ENCODE results near the gene G2E3. TPM values are rescaled to one million over a fixed set of nuclear protein-coding genes. Genes with fewer than 3 reads are reported as not detected.
"Not testable (repeated sequence)": the region's sequence is repeated elsewhere in the genome, so short reads cannot be mapped to it uniquely, and the experiment has no call there.

G2E3 gene
- total RNA-seq, 1 experiment from 2014 or later, result 34.1 TPM

DNA sequence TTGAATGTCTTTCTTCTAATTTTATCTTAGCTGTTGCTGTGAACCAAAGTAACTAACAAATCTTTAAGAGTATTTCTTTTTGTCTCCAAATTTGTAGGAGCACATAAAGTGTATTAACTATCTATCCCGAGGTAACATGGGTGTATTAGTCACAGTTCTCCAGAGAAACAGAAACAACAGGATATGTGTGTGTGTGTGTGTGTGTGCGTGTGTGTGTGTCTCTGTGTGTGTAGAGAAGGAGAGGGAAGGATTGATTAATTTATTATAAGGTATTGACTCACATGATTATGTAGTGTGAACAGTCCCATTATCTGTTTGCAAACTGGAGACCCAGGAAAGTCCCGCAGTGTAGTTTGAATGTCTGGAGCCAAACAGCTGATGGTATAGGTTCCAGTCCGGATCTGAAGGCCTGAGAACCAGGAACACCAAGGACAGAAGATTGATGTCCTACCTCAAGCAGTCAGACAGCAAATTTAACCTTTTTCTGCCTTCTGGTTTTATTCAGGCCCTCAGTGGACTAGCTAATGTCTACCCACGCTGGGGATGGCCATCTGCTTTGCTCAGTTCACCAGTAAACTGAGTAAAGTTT lies 14.4 kb downstream of the G2E3 start:
- ChIA-PET CTCF (interaction anchor here (0.6 to 1.6 kb wide), 2 partner anchors 12 to 197 kb away, joined by 3 to 8 read pairs; no protein-coding TSS in a partner anchor), POLR2A (interaction anchor here (0.7 to 1.4 kb wide), 7 partner anchors 8 to 55 kb away, joined by 3 to 11 read pairs (median 4); partner anchors contain the start of genes G2E3 and SCFD1)
- no peaks in the 10 kb centered on the region for H3K9me3 Mint-ChIP-seq (ENCODE audit: unreplicated experiment)
- no TSS peak for BruUV-seq (replicated peaks)
- H3K4me3 Mint-ChIP-seq (ENCODE audit: unreplicated experiment), result no peak overlapping the region
- no peaks in the 10 kb centered on the region for H3K27me3 Mint-ChIP-seq (ENCODE audit: insufficient read depth, unreplicated experiment)
- H3K4me1 Mint-ChIP-seq (ENCODE audit: insufficient read depth, unreplicated experiment), result peaks cover 52% of the 10 kb centered on the region
- intact Hi-C loops (cut with micrococcal nuclease), result no loop called here
- DNase-seq (ENCODE audit: unreplicated experiment), result peak; percentile 62
- peaks cover 5% of the 10 kb centered on the region for H3K36me3 Mint-ChIP-seq (ENCODE audit: insufficient read depth, unreplicated experiment)
- TF ChIP-seq, protein P1, sequence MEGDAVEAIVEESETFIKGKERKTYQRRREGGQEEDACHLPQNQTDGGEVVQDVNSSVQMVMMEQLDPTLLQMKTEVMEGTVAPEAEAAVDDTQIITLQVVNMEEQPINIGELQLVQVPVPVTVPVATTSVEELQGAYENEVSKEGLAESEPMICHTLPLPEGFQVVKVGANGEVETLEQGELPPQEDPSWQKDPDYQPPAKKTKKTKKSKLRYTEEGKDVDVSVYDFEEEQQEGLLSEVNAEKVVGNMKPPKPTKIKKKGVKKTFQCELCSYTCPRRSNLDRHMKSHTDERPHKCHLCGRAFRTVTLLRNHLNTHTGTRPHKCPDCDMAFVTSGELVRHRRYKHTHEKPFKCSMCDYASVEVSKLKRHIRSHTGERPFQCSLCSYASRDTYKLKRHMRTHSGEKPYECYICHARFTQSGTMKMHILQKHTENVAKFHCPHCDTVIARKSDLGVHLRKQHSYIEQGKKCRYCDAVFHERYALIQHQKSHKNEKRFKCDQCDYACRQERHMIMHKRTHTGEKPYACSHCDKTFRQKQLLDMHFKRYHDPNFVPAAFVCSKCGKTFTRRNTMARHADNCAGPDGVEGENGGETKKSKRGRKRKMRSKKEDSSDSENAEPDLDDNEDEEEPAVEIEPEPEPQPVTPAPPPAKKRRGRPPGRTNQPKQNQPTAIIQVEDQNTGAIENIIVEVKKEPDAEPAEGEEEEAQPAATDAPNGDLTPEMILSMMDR (IDR thresholded peaks at IDR 0.05; ENCODE audit: unreplicated experiment), result no peak
- H3K27ac Mint-ChIP-seq (ENCODE audit: low read depth, unreplicated experiment), result peak overlapping the region; percentile 92

DNA sequence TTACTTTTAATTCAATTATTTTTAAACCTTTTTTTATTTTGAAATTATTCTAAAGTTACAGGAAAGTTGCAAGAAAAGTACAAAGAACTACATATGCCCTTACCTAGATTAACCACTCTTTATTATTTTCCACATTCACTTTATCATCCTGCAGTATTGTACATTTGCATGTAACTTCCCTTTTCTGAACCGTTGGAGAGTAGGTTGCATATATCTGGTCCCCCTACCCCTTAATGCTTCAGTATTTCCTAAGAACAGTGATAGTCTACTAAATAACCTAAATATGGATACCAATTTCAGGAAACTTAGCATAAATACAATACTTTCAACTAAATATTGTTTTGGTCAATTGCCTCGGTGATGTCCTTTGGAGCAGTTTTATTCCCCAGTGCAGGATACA lies 15.0 kb downstream of the G2E3 start:
- ChIA-PET CTCF (interaction anchor here (0.6 to 1.1 kb wide), 3 partner anchors 37 to 352 kb away, joined by 3 read pairs; no protein-coding TSS in a partner anchor), POLR2A (interaction anchor here (1.0 to 1.3 kb wide), 2 partner anchors 7 to 37 kb away, joined by 4 to 5 read pairs; no protein-coding TSS in a partner anchor)
- Mint-ChIP-seq H3K4me3 (ENCODE audit: unreplicated experiment) (no peak overlapping the region), H3K27me3 (ENCODE audit: insufficient read depth, unreplicated experiment) (no peaks in the 10 kb centered on the region), H3K9me3 (ENCODE audit: unreplicated experiment) (no peaks in the 10 kb centered on the region), H3K27ac (ENCODE audit: low read depth, unreplicated experiment) (peak overlapping the region; percentile 92), H3K4me1 (ENCODE audit: insufficient read depth, unreplicated experiment) (peaks cover 50% of the 10 kb centered on the region), H3K36me3 (ENCODE audit: insufficient read depth, unreplicated experiment) (peaks cover 5% of the 10 kb centered on the region)
- no TSS peak for BruUV-seq (replicated peaks)
- intact Hi-C loops (cut with micrococcal nuclease), result no loop called here
- DNase-seq (ENCODE audit: unreplicated experiment), result no peak
- TF ChIP-seq, protein P1 (IDR thresholded peaks at IDR 0.05; ENCODE audit: unreplicated experiment), result no peak

DNA sequence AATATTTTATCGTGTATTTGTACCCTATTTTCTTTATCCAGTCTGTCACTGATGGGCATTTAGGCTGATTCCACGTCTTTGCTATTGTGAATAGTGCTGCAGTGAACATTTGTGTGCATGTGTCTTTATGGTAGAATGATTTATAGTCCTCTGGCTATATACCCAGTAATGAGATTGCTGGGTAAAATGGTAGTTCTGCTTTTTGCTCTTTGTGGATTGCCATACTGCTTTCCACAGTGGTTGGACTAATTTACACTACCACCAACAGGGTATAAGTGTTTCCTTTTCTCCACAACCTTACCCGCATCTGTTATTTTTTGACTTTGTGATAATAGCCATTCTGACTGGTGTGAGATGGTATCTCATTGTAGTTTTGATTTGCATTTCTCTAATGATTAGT lies 15.8 kb downstream of the G2E3 start:
- POLR2A ChIA-PET, result interaction anchor here (1.2 kb wide), 1 partner anchor 48 kb away, joined by 3 read pairs; the partner anchor contains the start of gene SCFD1
- not testable (repeated sequence) for BruUV-seq (replicated peaks)

DNA sequence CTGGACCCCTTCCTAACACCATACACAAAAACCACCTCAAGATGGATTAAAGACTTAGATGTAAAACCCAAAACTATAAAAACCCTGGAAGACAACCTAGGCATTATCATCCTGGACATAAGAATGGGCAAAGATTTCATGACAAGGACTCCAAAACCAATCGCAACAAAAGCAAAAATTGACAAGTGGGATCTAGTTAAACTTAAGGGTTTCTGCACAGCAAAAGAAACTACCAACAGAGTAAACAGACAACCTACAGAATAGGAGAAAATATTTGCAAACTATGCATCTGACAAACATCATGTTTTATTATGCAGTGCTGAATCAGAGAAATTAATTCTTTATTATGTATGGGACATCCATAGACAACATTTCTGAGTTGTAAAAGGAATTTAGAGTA lies 17.4 kb downstream of the G2E3 start:
- H3K4me3 Mint-ChIP-seq (ENCODE audit: unreplicated experiment); H3K36me3 Mint-ChIP-seq (ENCODE audit: insufficient read depth, unreplicated experiment); CTCF ChIA-PET; intact Hi-C loops (cut with micrococcal nuclease); DNase-seq (ENCODE audit: unreplicated experiment); H3K9me3 Mint-ChIP-seq (ENCODE audit: unreplicated experiment); POLR2A ChIA-PET; H3K27me3 Mint-ChIP-seq (ENCODE audit: insufficient read depth, unreplicated experiment); BruUV-seq (replicated peaks): not testable (repeated sequence)
- Mint-ChIP-seq H3K27ac (ENCODE audit: low read depth, unreplicated experiment) (peak overlapping the region; percentile 42), H3K4me1 (ENCODE audit: insufficient read depth, unreplicated experiment) (peaks cover 27% of the 10 kb centered on the region)

More for the DNA sequence above, 15.8 kb downstream of the G2E3 start:
- H3K9me3 Mint-ChIP-seq (ENCODE audit: unreplicated experiment); DNase-seq (ENCODE audit: unreplicated experiment); intact Hi-C loops (cut with micrococcal nuclease); H3K4me3 Mint-ChIP-seq (ENCODE audit: unreplicated experiment); H3K27me3 Mint-ChIP-seq (ENCODE audit: insufficient read depth, unreplicated experiment); H3K36me3 Mint-ChIP-seq (ENCODE audit: insufficient read depth, unreplicated experiment): not testable (repeated sequence)
- Mint-ChIP-seq H3K4me1 (ENCODE audit: insufficient read depth, unreplicated experiment) (peaks cover 42% of the 10 kb centered on the region), H3K27ac (ENCODE audit: low read depth, unreplicated experiment) (peak overlapping the region; percentile 92)
- CTCF ChIA-PET, result interaction anchor here (0.9 to 1.1 kb wide), 2 partner anchors 36 to 352 kb away, joined by 3 read pairs; no protein-coding TSS in a partner anchor

DNA sequence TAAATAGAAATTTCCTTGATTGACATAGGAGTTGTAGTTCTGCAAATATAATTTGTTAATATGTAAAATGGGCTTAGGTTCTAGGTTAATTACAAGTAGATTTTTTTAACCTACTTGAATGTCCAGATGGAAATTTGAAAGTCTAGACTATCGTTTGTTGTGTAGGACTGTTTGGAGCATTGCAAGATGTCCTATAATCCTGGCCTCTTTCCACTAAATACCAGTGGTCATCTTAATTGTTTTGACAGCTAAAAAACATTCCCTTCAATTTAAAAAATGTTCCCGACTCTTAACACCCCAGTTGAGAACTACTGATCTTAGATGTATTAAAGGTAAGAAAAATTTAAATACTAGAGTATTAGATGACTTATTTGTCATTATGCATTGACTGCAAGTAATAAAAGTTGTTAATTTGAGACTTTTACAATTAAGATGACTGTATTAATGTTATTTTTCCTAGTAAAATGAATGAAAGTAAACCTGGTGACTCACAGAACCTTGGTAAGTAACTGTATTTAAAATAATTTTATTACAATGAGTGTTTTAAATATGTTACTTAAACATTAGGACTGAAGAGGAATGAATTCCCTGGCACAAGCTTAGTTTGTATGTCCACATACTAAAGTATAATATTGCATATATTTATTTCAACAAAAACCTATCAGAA lies 21.8 kb downstream of the G2E3 start:
- H3K27ac Mint-ChIP-seq (ENCODE audit: low read depth, unreplicated experiment), result no peak overlapping the region
- CTCF ChIA-PET, result interaction anchor here (0.6 to 1.1 kb wide), 5 partner anchors 9 to 655 kb away, joined by 3 to 5 read pairs (median 3); no protein-coding TSS in a partner anchor
- DNase-seq (ENCODE audit: unreplicated experiment), result no peak
- H3K4me1 Mint-ChIP-seq (ENCODE audit: insufficient read depth, unreplicated experiment), result peaks cover 12% of the 10 kb centered on the region
- no peaks in the 10 kb centered on the region for H3K9me3 Mint-ChIP-seq (ENCODE audit: unreplicated experiment)
- intact Hi-C loops (cut with micrococcal nuclease), result no loop called here
- no peak overlapping the region for H3K4me3 Mint-ChIP-seq (ENCODE audit: unreplicated experiment)
- POLR2A ChIA-PET, result interaction anchor here (0.6 to 1.4 kb wide), 3 partner anchors 7 to 23 kb away, joined by 3 to 4 read pairs (median 3); no protein-coding TSS in a partner anchor
- BruUV-seq (replicated peaks), result no TSS peak
- TF ChIP-seq, protein P1 (IDR thresholded peaks at IDR 0.05; ENCODE audit: unreplicated experiment), result no peak
- H3K36me3 Mint-ChIP-seq (ENCODE audit: insufficient read depth, unreplicated experiment), result peaks cover 22% of the 10 kb centered on the region
- no peaks in the 10 kb centered on the region for H3K27me3 Mint-ChIP-seq (ENCODE audit: insufficient read depth, unreplicated experiment)

All from MCF 10A (cell line).